HG03565 (cell line): ENCODE data around the gene LRRC71.

Source experiments
- ATAC-seq: cut with Tn5 transposase; IDR thresholded peaks from one replicate; pipeline ENCODE4 v1.9.1; 2021; ENCODE audit warnings: mild to moderate bottlenecking, moderate library complexity; ENCODE audit not compliant: unreplicated experiment

LRRC71 gene

DNA sequence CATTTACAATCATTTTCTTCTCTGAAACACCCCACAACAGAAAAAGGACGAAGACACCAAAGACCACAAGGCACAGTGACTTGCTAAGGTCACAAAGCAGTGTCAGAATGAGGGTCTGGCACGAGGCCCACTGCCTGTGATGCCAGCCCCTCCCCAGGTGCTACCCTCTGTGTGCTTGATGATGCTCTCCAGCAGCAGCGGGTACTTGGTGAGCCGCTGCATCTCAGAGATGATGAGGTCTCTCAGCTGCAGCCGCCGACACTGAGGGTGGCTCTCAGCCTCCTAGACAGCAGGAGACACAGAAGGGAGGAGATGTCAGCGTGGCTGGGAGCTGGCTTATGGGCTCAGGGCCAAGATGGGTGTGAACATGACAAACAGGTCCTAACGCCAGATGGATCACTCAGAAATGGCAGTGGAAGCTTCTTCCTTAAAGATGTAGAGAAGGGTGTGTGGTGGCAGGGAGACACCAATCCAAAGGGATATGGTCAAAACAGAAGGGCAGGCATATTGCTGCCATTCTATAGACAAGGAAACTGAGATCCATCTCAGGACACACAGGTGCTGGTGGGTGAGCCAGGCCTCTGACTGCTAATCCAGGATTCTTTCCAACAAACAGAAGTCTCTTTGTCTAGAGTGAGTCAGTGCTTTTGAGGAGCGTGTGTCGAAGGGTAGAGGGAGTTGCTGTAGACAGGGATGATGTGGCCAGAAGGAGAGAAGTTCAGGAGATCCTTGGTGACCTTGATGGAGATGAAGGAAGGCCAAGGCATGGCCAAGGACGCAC lies 25.6 kb downstream of the LRRC71 start:
- no peak for ATAC-seq

- no peak for ATAC-seq
Observed at GRCh38 chr1:156947127-156947526, 26.7 kb downstream of the LRRC71 start.

DNA sequence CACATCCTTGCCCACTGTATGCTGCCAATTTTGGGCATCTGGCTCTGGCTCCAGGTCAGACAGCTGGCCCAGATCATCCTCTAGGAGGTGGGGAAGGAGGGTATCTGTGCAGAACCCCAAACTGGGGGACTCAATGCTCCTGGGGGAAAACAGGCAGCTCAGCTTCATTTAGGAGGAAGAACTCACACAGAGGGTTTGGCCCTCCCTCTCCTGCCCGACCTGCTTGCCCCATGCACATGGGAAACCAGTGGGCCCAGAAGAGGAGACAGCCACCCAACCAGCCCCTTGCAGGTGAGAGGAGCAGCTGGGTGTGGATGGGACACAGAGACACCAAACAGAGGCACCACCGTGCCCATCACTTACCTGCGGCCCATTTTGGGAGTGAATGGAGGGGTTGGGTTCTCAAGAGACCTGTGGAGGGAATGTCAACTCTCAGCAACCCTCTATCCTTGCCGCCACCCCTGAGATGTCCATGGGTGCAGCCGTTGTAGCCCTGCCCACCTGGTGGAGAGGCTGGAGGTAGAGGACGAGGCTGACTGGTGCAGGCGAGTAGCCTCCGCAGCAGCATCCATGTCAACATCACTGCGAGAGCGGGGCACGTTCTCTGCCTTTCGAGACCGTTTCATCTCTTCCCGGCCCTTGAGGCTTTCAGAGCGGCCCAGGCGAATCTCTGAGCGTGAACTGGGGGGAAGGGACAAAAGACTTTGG lies 27.5 kb downstream of the LRRC71 start:
- ATAC-seq = no peak

- no peak for ATAC-seq
Observed at GRCh38 chr1:156948708-156949107, 28.3 kb downstream of the LRRC71 start.

- no peak for ATAC-seq
Observed at GRCh38 chr1:156949127-156949526, 28.7 kb downstream of the LRRC71 start.

GRCh38 chr1:156951371-156951770 lies 30.9 kb downstream of the LRRC71 start:
- ATAC-seq = no peak

DNA sequence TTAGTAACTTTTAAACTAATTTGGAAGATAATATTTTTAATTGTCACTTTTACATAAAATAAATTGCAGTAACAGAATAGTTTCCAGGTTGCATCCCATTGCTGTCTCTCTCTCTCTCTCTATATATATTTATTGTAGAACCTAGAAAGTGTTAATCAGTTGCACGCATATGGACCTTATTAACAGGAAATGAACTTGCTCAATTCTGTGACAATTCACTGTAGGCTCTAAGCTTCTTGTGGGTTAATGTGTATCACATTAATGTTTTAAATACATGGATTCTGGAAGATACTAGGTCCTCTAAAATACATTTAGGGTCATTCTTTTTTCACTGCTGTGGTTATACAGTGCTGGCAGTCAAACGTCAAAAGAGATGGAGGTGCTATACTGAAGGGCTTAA lies 33.1 kb downstream of the LRRC71 start:
- ATAC-seq = no peak

DNA sequence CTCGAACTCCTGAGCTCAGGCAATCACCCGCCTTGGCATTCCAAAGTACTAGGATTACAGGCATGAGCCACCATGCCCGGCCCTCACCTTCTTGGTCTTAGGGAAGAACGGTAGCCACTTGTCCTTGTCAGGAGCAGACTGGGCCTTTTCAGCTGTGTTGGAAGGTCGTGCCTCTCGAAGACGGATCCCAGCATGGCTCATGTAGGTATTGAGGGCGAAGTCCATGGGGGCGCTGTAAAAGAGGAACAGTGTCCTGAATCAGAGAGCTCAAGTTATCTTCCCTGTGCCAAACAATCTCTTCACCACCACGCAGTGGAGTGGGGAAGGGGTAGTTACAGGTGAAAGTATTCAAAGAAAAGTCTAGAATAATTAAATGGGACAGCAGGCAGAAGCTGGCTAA lies 35.9 kb downstream of the LRRC71 start:
- no peak for ATAC-seq

GRCh38 chr1:156957634-156958033 lies 37.2 kb downstream of the LRRC71 start:
- ATAC-seq = no peak

GRCh38 chr1:156958247-156958714 lies 37.8 kb downstream of the LRRC71 start:
- no peak for ATAC-seq

DNA sequence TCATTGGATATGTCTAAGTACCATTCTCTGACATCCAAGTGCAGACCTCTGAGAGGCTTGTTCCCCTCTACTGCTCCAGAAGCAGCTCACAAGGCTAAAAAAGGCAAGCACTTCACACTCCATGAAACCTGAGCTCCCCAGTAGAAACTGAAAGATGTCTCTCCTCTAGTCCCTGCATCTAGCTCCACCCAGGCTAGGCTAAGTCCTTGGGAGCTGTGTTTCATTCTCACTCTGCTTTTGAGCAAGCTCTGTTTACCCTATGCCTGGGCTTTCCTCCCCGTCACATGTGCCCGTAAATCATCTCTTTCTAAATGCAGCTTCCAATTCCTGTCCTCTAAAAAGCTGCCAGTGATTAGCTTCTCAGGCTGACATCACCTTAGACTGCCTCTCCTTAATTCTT lies 39.0 kb downstream of the LRRC71 start:
- no peak for ATAC-seq

DNA sequence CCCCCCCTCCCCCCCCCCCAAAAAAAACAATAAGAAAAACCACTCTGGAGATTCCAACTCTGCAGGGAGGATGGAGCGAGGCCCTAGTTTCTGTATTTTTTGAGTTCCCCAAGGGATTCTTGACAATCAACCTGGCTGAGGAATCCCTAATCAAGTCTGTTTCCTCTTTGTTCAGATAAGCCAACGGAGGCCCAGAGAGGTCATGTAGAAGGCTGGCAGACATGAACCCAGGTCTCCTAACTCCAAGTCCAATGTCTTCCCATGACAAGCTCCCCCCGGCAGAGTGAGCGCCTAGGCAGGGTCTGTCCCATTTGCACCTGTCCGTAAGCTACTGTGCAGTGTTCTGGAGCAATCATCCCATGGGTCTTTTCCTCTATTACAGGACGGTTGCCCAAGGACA lies 39.5 kb downstream of the LRRC71 start:
- ATAC-seq = no peak

DNA sequence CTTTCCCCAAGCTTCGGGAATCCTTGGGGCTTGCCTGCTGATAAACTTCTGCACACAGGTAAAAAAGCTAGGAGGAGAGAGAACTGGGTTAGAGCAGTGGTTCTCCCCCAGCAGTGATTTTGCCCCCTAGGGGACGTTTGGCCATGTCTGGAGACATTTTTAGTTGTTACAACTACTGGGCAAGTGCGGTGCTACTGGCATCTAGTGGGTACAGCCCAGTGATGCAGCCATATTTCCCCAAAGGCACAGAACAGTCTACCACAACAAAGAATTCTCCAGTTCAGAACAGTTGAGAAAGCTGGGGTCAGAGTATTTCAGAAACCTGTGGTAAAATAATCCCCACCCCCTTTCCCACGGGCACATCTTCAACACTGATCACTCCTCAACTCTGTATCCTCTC lies 41.3 kb downstream of the LRRC71 start:
- no peak for ATAC-seq

GRCh38 chr1:156963621-156964020 lies 43.2 kb downstream of the LRRC71 start:
- ATAC-seq = no peak

- no peak for ATAC-seq
Observed at GRCh38 chr1:156964441-156964840, 44.0 kb downstream of the LRRC71 start.

GRCh38 chr1:156969496-156969895 lies 49.1 kb downstream of the LRRC71 start:
- ATAC-seq = no peak

DNA sequence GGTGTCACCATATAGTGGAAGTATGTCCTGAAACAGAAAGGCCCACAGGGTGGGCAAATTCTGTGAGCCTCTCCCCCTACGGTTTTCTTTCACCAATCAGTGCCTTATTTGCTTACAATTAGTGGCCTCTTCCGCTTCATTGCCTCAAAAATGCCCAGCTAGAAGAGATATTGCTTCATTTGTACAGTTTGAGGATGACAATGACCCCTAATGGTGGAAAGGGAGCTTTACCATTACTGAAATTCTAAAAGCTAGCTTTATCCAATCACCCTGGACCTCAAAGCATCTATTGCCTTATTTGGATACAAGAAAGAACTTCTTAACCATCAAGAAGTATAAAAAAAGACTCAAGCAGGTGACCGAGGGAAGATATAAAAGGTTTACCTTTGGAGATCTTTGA lies 49.6 kb downstream of the LRRC71 start:
- no peak for ATAC-seq

GRCh38 chr1:156973417-156973816 lies 53.0 kb downstream of the LRRC71 start:
- ATAC-seq = no peak

DNA sequence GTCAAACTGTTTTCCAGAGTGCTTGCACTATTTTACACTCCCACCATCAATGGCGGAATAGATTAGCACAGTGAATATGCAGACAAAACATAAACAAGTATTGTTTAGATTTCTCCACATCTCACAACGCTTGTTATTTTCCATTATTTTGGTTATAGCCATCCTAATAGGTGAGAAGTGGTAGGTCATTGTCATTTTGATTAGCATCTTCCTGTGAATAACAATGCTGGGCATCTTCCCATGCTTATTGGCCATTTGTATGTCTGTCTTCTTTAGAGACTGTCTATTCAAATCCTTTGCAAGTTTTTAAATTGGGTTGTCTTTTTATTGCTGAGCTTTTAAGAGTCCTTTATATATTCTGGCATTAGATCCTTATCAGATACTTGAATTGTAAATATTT lies 54.7 kb downstream of the LRRC71 start:
- no peak for ATAC-seq

GRCh38 chr1:156980551-156980950 lies 60.1 kb downstream of the LRRC71 start:
- no peak for ATAC-seq
